Measurements from ENCODE around the gene HOMER2.
"Not testable (repeated sequence)": the region's sequence is repeated elsewhere in the genome, so short reads cannot be mapped to it uniquely, and the experiment has no call there.

HOMER2 gene

DNA sequence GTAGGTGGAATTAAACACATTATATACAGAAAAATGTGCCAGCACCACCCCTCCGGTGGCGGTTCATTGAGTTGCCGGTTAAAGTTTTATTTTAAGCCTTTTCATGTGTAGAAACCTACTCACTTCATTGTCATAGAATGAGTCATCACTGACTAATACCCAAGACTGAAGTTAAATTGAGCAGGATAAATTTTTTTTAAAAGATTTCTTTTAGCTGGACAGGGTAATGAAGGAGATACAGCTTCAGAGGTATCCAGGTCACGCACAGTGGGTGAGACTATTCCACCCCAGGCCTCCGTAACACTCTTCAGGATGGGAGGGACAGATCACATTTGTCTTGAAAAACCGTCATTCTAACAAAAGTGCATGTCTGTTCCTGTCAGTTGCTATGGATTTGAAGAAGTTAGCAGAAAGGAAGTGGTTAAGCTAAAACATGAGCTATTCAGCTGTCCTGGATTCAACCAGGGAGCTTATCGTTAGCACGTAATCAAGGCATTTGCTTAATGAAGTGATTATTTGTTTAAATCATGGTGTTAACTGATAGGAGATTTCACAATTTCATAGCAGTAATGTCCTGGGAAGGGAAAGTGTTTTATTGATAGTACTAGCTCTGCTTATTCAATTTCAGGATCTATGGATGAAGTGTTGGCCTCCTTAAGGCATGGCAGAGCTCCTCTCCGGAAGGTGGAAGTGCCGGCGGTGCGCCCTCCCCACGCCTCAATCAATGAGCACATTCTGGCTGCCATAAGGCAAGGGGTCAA lies 119.7 kb downstream of the HOMER2 start:
- H3K36me3 Mint-ChIP-seq (ENCODE audit: insufficient read depth): peaks cover 99% of the 10 kb centered on the region
- peaks cover 0 to 2% of the 10 kb centered on the region in 2 donors for H3K9me3 Mint-ChIP-seq
- peaks cover 13 to 31% of the 10 kb centered on the region in 2 donors for H3K4me1 Mint-ChIP-seq (ENCODE audit: low read depth in 2 of 2)
- peak overlapping the region; percentile 65 to 67 for H3K27ac Mint-ChIP-seq
- ATAC-seq (replicated peaks) (peak; percentile 26), DNase-seq (no peak)
- H3K4me3 Mint-ChIP-seq: no peak overlapping the region
- no peaks in the 10 kb centered on the region for H3K27me3 Mint-ChIP-seq

DNA sequence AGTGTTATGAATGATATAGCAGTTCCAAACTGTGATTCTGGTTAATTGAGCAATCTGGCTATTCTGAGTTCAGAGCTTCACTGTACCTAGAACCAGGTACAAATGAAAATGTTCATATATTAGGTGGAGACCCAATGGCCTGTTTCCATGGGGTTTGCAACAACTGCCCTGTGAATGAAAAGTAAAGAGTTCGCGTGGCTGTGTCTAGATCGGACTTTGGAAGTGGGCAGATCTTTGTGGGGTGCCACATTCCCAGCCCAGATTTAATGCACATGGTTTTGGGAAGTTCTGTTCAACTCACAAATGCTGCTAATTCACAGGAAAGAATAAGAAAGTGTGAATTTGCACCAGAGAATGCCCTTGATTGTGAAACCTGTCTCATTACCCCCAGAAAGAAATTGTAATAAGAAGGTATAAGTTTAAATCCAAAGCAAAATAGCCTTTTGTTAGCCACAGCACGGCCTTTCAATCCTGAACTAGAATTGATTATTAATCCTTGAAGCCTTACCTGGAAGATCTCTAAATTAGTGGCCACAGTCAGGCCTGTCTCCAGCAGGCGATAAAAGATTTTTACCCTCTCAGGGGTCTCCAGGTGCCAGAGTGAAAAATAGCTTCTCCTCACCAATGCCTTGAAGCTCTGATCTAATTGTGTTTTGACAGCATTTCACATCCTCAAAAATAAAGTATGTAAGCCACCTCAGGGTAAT lies 120.5 kb downstream of the HOMER2 start:
- Mint-ChIP-seq H3K4me1 (ENCODE audit: low read depth in 2 of 2) (peaks cover 9 to 31% of the 10 kb centered on the region in 2 donors), H3K36me3 (ENCODE audit: insufficient read depth) (peaks cover 100% of the 10 kb centered on the region), H3K9me3 (no peaks in the 10 kb centered on the region), H3K4me3 (no peak overlapping the region), H3K27me3 (no peaks in the 10 kb centered on the region), H3K27ac (peak overlapping the region; percentile 65 to 67)
- no peak for DNase-seq
- ATAC-seq (replicated peaks): no peak

DNA sequence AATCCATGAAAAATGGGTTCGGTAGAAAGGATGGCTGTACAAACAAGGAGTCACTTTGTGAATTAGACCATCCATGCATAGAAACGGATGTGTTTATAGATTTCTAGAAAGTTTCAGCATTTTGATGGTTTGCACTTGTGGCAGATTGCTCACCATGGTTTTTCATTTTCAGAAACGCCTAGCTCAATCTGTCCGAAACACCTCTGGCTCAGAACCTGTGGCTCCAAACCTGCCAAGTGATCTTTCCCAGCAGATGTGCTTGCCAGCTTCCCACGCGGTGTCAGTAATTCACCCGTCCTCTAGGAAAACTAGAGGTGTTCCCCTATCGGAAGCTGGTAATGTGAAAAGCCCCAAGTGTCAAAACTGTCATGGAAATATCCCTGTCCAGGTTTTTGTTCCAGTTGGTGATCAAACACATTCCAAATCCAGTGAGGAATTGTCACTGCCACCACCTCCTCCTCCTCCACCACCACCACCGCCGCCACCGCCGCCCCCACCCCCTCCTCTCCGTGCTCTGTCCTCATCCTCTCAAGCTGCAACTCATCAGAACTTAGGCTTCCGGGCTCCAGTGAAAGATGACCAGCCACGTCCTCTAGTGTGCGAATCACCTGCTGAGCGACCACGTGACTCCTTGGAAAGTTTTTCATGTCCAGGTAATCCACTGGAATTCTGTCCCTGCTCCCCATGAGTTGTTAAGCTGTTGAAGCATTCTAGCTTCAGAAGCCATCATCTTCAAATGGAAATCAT lies 121.9 kb downstream of the HOMER2 start:
- Mint-ChIP-seq H3K4me1 (ENCODE audit: low read depth in 2 of 2) (peaks cover 9 to 31% of the 10 kb centered on the region in 2 donors), H3K4me3 (no peak overlapping the region), H3K27ac (peak overlapping the region; percentile 25 to 32), H3K27me3 (no peaks in the 10 kb centered on the region), H3K9me3 (no peaks in the 10 kb centered on the region), H3K36me3 (ENCODE audit: insufficient read depth) (peaks cover 100% of the 10 kb centered on the region)
- DNase-seq (no peak), ATAC-seq (replicated peaks) (no peak)

DNA sequence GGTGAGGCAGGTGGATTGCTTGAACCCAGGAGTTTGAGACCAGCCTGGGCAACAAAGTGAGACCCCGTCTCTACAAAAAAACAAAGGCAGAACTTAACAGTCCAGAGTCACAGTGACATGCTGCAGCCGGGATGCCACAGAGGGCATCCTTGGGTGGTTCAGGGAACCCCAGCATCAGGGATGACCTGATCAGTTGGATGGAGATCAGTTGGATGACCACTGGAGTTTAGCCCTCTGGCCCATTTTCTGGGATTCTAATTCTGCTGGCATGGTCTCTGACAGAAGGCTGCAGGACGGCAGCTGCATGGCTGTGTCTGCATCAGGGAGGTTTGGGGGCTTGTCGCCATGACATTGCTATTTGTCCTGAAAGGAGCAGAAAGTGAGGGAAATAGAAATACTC lies 123.3 kb downstream of the HOMER2 start:
- H3K27me3 Mint-ChIP-seq: no peaks in the 10 kb centered on the region

DNA sequence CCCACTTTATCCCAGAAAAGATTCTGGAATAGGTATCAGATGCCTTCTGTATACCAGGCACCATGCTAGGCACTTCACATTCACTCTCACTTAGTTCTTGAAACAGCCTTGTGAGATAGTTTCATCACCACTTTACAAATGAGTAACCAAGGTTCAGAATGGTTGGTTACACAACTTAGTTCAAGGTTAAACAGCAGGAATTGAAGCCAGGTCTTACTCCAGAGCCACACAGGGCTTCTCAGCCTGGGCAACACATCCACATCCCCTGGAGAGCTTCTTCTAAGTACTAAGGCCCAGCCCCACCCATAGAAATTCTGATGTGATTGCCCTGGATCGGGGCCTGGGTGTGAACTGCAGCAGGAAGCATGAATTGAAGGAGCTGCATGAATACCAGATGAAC lies 124.4 kb downstream of the HOMER2 start:
- ATAC-seq (replicated peaks) (no peak), DNase-seq (no peak)
- H3K4me3 Mint-ChIP-seq: peak overlapping the region in 1 of 2 donors; percentile 25
- H3K9me3 Mint-ChIP-seq: no peaks in the 10 kb centered on the region
- H3K27ac Mint-ChIP-seq: peak overlapping the region in 1 of 2 donors; percentile 74
- no peaks in the 10 kb centered on the region for H3K27me3 Mint-ChIP-seq
- H3K4me1 Mint-ChIP-seq (ENCODE audit: low read depth in 2 of 2): peaks cover 9 to 31% of the 10 kb centered on the region in 2 donors
- H3K36me3 Mint-ChIP-seq (ENCODE audit: insufficient read depth): peaks cover 100% of the 10 kb centered on the region

More for the DNA sequence above, 123.3 kb downstream of the HOMER2 start:
- ATAC-seq (replicated peaks) (no peak), DNase-seq (no peak)
- peak overlapping the region in 1 of 2 donors; percentile 18 for H3K4me3 Mint-ChIP-seq
- H3K4me1 Mint-ChIP-seq (ENCODE audit: low read depth in 2 of 2): peaks cover 9 to 31% of the 10 kb centered on the region in 2 donors
- H3K9me3 Mint-ChIP-seq: no peaks in the 10 kb centered on the region
- H3K36me3 Mint-ChIP-seq (ENCODE audit: insufficient read depth): peaks cover 100% of the 10 kb centered on the region
- H3K27ac Mint-ChIP-seq: peak overlapping the region in 1 of 2 donors; percentile 74

DNA sequence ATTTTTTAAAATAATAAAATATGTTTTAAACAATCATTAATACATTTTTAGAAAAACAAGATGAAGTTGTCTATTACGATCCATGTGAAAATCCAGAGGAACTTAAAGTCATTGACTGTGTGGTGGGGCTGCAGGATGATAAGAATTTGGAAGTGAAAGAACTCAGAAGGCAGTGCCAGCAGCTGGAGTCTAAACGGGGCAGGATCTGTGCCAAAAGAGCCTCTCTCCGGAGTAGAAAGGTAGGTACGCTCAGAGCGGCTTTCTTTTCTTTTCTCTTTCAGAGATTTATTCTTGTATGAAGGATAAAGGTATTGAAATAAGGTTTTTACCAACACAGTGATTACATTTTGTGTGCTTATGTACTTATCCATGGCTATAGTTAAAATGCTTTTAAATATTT lies 129.5 kb downstream of the HOMER2 start:
- no peak for DNase-seq
- H3K27me3 Mint-ChIP-seq: no peaks in the 10 kb centered on the region
- no peak overlapping the region for H3K27ac Mint-ChIP-seq
- no peak overlapping the region for H3K4me3 Mint-ChIP-seq
- peaks cover 99% of the 10 kb centered on the region for H3K36me3 Mint-ChIP-seq (ENCODE audit: insufficient read depth)
- no peaks in the 10 kb centered on the region for H3K9me3 Mint-ChIP-seq
- ATAC-seq (replicated peaks): no peak
- H3K4me1 Mint-ChIP-seq (ENCODE audit: low read depth in 2 of 2): peaks cover under 1 to 16% of the 10 kb centered on the region in 2 donors

DNA sequence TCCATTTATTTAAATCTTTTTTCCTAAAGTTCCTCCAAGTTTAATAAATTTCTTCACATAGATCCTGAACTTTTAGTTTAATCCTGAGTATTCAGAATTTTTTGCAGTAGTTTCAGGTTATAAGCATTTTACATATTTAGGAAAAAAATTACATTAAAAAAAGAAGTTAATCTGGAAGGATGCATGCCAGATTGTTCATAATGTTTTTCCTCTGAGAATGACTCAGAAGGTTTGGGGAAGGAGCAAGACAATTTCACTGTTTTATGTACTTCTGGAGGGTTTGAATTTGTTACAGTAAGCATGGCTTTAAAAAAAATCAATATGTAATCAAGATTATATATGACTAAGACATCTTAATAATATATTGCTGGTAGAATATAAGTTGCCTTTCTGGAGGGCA lies 130.7 kb downstream of the HOMER2 start:
- H3K9me3 Mint-ChIP-seq; H3K27me3 Mint-ChIP-seq; H3K4me3 Mint-ChIP-seq; H3K27ac Mint-ChIP-seq; ATAC-seq (replicated peaks); DNase-seq: not testable (repeated sequence)
- H3K4me1 Mint-ChIP-seq (ENCODE audit: low read depth in 2 of 2): peaks cover 3 to 20% of the 10 kb centered on the region in 2 donors
- H3K36me3 Mint-ChIP-seq (ENCODE audit: insufficient read depth): peaks cover 99% of the 10 kb centered on the region

DNA sequence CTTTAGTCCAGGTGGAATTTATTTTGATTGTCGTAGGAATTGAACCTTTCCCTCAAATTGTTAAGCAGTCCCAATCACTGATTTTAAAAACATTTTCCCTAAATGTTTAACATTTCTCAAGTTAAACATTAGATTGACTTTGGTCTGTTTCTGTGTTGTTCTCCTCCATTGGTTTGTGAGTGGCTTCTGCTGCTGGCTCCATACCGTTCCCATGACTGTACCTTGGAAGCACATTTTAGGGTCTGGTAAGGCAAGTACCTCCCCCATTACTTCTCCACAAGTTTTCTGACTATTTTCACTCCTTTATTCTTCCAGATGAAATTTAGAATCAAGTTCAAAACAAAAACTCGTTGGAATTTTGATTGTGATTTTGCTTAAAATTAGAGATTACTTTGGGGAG lies 131.1 kb downstream of the HOMER2 start:
- not testable (repeated sequence) for H3K4me3 Mint-ChIP-seq; ATAC-seq (replicated peaks); H3K9me3 Mint-ChIP-seq; H3K27me3 Mint-ChIP-seq; DNase-seq
- H3K36me3 Mint-ChIP-seq (ENCODE audit: insufficient read depth): peaks cover 99% of the 10 kb centered on the region
- peaks cover 4 to 24% of the 10 kb centered on the region in 2 donors for H3K4me1 Mint-ChIP-seq (ENCODE audit: low read depth in 2 of 2)
- H3K27ac Mint-ChIP-seq: peak overlapping the region in 1 of 2 donors; percentile 38

DNA sequence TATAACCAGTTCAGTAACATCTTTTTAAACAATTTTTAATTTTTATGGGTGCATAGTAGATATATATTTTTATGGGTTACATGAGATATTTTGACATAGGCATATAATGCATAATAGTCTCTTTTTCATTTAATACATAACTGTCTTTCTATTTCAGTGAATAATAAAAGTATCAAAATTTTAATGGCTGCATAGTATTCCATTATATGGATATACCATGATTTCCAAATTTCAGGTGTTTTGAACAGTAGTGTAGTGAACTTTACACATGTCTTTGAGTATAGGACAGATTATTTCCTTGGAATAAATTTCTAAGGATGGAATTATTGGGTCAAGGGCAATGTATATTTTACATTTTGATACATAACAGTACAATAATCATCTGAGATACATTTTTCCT lies 132.4 kb downstream of the HOMER2 start:
- no peaks in the 10 kb centered on the region for H3K9me3 Mint-ChIP-seq
- ATAC-seq (replicated peaks) (no peak), DNase-seq (no peak)
- H3K27me3 Mint-ChIP-seq: no peaks in the 10 kb centered on the region
- peaks cover 99% of the 10 kb centered on the region for H3K36me3 Mint-ChIP-seq (ENCODE audit: insufficient read depth)
- H3K4me1 Mint-ChIP-seq (ENCODE audit: low read depth in 2 of 2): peaks cover 8 to 25% of the 10 kb centered on the region in 2 donors
- peak overlapping the region in 1 of 2 donors; percentile 46 for H3K27ac Mint-ChIP-seq
- H3K4me3 Mint-ChIP-seq: no peak overlapping the region

DNA sequence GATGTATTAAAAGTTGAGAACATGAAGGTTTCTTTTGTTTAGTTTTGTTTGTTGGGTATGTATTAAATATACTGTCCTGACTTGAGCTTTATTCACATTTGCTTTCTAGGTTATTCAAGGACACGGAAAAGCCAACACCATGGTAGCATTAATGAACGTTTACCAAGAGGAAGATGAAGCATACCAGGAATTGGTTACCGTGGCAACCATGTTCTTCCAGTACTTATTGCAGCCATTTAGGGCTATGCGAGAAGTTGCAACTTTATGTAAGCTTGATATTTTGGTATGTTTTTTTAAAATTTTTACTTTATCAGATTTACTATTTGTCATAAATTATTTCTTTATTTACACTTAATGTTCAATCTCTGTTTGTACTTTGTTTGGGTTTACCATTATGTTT lies 139.5 kb downstream of the HOMER2 start:
- Mint-ChIP-seq H3K27ac (peak overlapping the region; percentile 97), H3K9me3 (no peaks in the 10 kb centered on the region), H3K4me1 (ENCODE audit: low read depth in 2 of 2) (peaks cover 28 to 50% of the 10 kb centered on the region in 2 donors), H3K27me3 (no peaks in the 10 kb centered on the region), H3K36me3 (ENCODE audit: insufficient read depth) (peaks cover 82% of the 10 kb centered on the region), H3K4me3 (peak overlapping the region; percentile 86 to 90)
- DNase-seq: no peak
- ATAC-seq (replicated peaks): no peak

DNA sequence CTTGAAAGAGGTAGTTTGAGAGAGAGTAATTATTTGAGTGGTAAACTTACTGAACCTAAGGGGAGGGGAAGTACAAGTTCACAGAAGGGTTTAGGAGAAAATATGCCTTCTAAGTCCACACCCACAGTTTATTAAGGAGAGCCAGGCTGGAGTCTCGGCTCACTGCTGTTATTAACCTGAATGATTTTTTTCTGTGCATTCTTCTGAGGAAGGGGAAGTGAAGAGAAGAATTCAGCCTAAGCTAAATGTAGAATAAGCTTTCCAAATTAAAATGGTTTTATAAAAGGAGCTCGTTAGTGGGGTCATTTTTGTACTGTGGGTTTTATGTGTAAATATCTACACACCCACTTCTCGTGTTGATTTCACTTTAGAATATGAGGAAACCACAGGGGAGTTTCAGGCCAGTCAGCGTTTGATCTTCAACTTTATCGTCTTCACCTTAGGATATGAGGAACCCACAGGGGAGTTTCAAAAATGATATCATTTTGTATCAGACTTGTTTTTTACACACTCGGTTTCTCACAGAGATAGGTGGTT lies 141.6 kb downstream of the HOMER2 start:
- Mint-ChIP-seq H3K36me3 (ENCODE audit: insufficient read depth) (peaks cover 61% of the 10 kb centered on the region), H3K27ac (peak overlapping the region; percentile 97), H3K27me3 (no peaks in the 10 kb centered on the region), H3K9me3 (no peaks in the 10 kb centered on the region), H3K4me3 (peak overlapping the region; percentile 86 to 90), H3K4me1 (ENCODE audit: low read depth in 2 of 2) (peaks cover 24 to 40% of the 10 kb centered on the region in 2 donors)
- DNase-seq: peak; percentile 46 to 51 (median 50)
- ATAC-seq (replicated peaks): peak; percentile 32

DNA sequence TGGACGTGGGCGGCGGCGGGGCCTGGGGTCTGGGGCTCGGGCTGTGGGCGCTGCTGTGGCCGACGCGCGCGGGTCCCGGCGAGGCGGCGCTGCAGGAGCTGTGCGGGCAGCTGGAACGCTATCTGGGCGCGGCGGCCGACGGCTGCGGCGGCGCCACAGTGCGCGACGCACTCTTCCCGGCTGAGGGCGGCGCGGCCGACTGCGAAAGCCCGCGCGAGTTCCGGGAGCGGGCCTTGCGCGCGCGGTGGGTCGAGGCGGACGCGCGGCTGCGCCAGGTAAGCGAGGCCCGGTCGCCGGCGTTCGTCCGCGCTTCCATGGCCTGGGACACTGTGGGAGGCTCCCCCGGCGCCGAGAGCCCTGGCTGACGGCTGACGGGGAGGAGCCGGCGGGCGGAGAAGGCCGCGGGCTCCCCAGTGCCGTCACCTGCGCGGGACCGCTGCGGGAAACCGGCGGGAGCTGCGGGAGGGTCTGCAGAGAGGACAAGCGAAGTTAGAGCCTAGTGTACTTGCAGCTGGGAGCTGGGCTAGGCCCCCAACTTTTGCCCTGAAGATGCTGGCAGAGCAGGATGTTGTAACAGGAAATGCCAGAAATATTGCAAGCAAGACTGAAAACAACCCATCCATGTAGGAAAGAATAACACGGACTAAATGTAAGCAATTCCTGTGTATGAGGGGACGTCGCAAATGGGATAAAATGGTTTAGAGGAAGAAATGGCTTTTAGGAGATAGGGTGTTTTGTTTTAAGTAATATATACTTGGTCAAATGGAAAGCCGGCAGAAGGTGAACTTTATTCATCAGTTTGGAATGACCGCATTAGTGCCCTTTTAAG lies 142.2 kb downstream of the HOMER2 start:
- Mint-ChIP-seq H3K4me3 (peak overlapping the region; percentile 86 to 90), H3K4me1 (ENCODE audit: low read depth in 2 of 2) (peaks cover 20 to 40% of the 10 kb centered on the region in 2 donors), H3K27ac (peak overlapping the region; percentile 97), H3K36me3 (ENCODE audit: insufficient read depth) (peaks cover 55% of the 10 kb centered on the region), H3K27me3 (no peaks in the 10 kb centered on the region), H3K9me3 (no peaks in the 10 kb centered on the region)
- DNase-seq: peak; percentile 16 to 27 (median 24)
- ATAC-seq (replicated peaks): peak; percentile 19

All from effector memory CD8-positive, alpha-beta T cell (primary cell).